DLD1 (cell line): ENCODE measurements around the gene SLC17A5.
"Not testable (repeated sequence)": the region's sequence is repeated elsewhere in the genome, so short reads cannot be mapped to it uniquely, and the experiment has no call there.

Experiments used
- in situ Hi-C: cut with HindIII; loops from 2 replicates; pipeline ENCODE4 v1.10.0; 2017; ENCODE audit warnings: low sequenced_read_pairs

Gene SLC17A5

DNA sequence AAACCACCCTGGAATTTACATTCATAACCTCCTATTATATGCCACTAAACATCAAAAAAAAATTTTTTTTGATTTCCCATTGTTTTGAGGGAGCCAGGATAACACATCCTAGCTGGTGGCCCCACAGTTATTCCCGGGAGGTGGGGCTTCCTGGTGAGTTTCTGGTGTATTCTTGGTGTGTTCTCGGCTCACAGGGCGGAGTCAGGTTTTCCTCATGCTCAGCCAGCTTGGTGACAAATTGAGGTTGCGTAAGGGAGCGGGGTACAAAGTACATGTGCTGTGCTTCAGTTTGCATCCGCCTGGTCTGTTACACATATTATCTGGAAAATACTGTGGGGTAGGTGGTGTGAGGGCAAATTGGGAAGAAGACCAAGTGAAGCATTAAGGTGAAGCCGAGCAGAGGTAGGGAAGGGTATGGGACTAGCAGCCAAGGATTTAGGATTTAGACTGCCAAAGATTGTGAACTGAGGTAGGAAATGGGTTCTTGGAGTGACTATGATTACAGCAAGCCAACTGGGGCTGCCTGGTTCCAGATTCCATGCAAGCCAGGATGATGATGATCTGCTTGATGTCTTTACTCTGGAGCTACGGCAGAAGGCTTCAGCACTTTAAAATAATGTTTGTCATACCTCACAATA is 86.7 kb downstream of the SLC17A5 start:
- in situ Hi-C loops: no loop called here

DNA sequence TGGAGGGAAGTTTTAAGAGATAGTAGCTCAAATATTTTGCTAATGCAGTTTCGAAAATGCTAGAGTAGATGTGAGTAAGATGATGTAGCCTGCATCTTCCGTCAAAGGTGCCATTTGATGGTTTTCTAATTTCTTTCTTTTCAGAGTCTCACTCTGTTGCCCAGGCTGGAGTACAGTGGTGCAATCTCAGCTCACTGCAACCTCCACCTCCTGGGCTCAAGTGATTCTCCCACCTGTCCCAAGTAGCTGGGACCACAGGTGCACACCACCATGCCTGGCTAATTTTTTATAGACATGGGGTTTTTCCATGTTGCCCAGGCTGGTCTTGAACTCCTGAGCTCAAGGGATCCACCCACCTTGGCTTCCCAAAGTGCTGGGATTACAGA is 87.3 kb downstream of the SLC17A5 start:
- in situ Hi-C loops: not testable (repeated sequence)

DNA sequence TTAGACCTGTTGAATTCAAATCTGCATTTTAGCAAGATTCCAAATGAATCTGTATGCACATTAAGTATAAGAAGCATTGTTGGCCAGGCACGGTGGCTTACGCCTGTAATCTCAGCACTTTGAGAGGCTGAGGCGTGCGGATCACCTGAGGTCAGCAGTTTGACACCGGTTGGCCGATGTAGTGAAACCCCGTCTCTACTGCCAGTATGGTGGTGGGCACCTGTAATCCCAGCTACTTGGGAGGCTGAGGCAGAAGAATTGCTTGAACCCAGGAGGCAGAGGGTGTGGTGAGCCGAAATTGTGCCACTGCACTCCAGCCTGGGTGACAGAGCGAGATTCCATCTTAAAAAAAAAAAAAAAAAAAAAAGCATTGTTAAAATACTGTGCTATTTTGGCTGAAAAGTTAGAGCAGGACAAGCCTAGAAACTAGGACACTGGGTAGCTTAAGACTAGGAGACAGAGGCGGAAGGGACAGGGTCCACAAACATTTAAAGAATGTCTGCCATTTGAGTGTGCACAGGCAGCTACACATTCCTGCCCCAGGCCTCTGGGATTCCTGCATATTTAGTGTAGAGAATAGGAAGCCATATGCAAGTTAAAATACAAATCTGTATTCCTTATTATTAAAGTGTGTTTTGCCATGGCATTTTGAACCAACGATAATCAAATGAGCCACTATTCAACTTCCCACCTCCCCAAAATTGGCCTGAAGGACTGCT is 87.9 kb downstream of the SLC17A5 start:
- in situ Hi-C loops: no loop called here

DNA sequence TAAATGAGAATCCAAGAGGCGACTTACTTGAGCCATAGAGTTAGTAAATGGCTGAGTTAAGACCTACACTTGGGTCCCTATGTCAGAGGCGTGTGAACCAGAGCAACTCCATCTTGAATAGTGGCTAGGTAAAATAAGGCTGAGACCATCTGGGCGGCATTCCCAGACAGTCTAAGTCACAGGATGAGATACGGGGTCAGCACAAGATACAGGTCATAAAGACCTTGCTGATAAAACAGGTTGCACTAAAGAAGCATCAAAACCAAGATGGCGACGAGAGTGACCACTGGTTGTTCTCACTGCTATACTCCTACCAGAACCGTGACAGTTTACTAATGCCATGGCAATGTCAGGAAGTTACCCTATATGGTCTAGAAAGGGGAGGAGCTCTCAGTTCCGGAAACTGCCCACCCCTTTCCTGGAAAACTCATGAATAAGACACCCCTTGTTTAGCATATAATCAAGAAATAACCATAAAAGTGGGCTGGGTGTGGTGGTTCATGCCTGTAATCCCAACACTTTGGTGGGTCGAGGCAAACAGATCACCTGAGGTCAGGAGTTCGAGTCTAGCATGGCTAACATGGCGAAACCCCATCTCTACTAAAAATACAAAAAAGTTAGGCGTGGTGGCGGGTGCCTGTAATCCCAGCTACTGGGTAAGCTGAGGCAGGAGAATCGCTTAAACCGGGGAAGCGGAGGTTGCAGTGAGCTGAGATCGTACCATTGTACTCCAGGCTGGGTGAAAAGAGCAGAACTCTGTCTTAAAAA is 89.0 kb downstream of the SLC17A5 start:
- in situ Hi-C loops: no loop called here

DNA sequence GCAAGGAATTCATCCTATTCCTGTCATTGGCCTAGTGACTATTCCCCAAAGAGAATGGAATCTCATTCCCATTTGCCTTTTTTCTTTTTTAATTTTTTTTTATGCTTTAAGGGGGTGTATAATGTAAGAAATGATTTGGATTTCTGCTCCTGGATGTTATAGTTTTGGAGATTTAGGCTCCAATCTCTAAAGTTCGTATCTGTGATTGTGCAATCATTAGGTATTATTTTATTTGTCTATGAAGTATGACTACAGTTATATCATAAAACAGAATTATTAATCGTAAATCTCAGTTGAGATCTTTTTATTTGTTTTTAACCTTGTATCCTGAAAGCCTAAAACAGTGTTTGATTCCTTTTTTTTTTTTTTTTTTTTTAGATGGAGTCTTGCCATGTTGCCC is 91.2 kb downstream of the SLC17A5 start:
- in situ Hi-C loops: no loop called here

DNA sequence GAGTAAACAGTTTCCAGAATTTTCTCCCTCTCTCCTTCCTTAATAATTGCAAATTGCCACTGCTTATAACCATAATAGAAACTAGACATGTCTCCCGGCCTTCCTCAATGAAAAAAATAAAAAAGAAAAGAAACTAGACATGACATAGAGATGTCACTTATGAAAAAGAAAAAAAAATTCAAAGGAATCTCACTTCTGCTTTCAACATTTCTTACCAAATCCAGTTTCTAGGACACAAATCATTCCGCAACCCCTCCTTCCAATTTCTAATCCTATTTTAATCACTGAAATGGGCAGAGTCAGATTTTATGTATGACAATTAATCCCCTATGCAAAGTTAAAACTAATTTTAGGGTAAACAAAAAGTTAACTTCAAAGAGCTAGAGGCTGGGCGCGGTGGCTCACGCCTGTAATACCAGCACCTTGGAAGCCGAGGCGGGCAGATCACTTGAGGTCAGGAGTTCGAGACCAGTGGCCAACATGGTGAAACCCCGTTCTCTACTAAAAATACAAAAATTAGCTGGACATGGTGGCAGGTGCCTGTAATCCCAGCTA is 92.9 kb downstream of the SLC17A5 start:
- in situ Hi-C loops: no loop called here

DNA sequence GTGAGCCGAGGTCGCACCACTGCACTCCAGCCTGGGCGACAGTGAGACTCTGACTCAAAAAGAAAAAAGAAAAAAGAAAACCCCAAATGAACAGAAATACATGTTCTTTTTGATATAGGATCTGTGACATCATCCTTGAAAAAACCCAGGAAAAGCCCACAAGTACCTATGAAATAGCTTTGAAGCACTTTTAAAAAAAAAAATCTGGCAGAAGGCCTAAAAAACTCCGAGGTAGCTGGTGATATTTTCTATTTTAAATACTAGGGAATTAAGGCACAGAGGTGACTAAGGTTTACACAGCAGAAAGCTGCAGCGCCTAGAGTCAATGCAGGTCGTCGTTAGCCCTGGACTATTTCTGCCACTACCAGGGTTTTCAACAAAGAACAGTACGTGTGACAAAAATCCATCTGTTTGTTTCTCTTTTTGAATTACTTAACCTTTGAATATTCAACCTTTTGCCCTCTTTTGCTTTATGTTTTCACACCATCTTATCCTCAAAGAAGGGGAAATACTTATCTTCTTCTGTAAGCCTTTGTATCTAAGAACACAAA is 93.5 kb downstream of the SLC17A5 start:
- in situ Hi-C loops: no loop called here

DNA sequence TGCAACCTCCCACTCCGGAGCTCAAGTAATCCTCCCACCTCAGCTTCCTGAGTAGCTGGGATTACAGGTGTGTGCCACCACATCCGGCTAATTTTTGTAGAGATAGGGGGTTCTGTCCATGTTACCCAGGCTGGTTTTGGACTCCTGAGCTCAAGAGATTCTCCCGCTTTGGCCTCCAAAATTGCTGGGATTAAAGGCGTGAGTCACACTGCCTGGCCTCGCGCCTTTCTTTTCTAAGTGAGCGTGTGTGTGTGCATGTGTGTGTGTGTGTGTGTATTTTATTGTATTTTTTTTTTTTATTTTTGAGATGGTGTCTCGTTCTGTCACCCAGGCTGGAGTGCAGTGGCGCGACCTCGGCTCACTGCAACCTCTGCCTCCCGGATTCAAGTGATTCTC is 94.4 kb downstream of the SLC17A5 start:
- in situ Hi-C loops: not testable (repeated sequence)

DNA sequence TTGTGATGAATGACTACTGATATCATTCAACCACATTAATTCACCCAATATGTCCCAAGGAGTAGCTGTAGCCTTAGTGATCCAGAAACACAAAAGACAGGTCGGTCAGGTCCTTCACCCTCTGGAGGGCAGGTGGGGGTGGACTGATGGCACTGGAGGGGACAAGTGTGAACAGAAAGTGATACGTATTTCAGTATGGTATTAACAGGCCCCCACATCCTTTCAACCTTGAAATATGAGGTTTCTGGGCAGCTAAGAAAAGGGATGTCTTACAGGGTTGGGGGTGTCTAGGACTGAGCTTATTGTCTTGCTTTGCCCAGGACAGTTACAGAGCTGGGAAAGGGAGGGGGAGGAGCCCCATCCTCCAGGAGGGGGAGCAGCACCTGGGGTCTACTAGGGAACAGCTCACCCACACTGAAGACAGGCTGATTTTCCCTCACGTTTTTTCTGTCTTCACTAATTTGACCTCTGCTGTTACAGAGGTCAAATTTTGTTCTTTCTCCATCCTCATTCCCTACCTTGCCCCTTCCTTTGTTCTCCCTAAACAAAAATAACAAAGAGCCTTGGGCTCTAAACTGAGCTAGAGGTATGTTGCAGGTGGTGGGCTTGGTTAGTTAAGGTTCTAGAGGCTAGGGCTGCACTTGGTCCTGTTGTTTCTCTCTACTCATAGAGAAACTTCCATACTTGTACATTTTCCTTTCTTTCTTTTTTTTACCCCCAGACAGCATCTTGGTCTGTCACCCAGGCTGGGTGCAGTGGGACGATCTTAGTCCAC is 95.0 kb downstream of the SLC17A5 start:
- in situ Hi-C loops: no loop called here

DNA sequence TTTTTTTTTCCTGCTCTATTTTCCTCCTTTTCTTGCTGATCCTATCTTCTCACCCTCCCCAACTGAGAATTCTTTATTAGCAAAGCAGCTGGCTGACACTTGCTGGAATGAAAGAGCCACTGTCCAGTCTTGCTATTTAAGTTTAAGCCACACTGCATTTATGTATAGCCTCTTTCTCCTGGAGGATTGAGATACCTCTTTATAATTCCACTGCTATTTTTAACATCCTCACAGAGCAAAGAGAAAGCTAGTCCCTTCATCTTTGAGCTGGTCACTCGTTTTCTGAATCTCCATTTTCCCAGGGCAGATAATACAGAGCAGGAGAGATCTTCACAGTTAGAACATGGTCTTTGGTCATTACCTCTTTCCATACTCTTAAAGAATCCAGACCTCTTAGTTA is 97.0 kb downstream of the SLC17A5 start:
- in situ Hi-C loops: no loop called here

DNA sequence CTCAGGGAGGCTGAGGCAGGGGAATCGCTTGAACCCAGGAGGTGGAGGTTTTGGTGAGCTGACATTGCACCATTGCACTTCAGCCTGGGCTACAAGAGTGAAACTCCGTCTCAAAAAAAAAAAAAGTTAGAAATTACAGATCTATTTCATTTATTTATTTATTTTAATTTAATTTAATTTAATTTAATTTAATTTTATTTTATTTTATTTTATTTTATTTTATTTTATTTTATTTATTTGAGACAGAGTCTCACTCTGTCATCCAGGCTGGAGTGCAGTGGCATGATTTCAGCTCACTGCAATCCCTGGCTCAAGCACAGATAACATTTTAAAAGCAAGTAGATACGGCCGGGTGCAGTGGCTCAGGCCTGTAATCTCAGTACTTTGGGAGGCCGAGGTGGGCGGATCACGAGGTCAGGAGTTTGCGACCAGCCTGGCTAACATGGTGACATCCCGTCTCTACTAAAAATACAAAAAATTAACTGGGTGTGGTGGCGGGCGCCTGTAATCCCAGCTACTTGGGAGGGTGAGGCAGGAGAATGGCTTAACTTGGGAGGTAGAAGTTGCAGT is 98.3 kb downstream of the SLC17A5 start:
- in situ Hi-C loops: not testable (repeated sequence)

DNA sequence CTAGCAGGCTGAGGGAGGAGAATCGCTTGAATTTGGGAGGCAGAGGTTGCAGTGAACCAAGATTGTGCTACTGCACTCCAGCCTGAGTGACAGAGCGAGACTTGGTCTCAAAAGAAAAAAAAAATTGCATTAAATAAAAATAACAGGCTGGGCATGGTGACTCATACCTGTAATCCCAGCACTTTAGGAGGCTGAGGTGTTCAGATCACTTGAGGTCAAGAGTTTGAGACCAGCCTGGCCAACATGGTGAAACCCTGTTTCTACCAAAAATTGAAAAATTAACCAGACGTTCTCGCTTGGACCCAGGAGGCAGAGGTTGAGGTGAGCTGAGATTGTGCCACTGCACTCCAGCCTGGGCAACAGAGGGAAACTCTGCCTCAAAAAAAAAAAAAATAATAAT is 102.7 kb downstream of the SLC17A5 start:
- in situ Hi-C loops: not testable (repeated sequence)

DNA sequence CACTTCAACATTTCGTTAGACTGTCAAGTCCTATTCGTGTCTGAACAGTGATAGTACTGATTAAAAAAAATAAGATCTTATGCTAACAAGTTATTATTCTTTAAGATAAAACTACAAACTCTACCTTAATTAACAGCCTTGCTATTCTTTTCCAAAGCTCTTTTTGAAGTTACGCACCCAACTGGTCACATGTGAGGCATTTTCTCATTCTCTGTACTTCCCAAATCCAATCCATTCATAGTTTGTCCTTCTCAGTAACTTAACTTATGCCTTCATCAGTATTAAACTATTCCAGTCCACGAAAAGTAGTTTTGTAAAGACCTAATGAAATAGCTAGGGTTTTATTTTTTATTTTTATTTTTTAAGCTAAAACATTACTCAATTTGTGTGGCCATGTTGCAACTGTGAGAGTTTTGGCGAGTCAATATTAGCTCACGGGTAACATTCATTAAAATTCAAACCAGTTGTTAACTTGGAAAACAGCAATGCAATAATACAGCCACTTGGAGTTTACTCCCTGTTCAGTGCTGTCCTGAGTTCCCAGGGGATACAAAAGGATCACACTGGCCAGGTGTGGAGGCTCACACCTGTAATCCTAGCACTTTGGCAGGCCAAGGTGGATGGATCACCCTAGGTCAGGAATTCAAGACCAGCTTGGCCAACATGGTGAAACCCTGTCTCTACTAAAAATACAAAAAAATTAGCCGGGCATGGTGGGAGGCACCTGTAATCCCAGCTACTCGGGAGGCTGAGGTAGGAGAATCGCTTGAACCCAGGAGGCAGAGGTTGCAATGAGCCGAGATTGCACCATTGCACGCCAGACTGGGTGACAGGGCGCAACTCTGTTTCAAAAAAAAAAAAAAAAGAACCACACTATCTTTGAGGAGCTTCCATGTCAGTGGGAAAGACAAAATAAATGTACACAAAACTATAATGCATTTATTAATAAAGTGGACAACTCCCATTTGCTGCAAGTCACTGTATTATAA is 105.0 kb downstream of the SLC17A5 start:
- in situ Hi-C loops: no loop called here

DNA sequence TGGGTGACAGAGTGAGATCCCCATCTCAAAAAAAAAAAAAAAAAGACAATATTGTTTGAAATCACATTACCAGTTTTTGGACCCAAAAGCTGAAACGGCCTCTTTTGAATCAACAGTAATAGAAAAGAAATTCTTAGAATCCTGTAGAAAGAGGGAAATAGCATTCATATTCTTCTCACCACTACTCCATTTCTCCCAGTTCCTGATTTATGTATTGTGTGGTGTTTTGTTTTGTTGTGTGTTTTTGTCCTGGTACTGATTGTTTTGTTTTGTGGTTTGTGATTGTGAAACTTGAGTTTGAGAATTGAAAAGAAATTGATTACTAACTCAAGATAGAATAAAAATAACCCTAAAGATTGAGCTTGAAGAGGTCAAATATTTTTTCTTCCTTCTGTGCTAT is 106.8 kb downstream of the SLC17A5 start:
- in situ Hi-C loops: no loop called here
